H9 (cell line): Measurements from ENCODE around the gene BROX. TPM values are rescaled to one million over a fixed set of nuclear protein-coding genes. Genes with fewer than 3 reads are reported as not detected.

Experiments
- DNase-seq: peaks from one replicate; pipeline ENCODE4 v3.0.0-alpha.2; 2017
- H2AFZ ChIP-seq: one replicate; pipeline ENCODE4 v1.6.1; 2013; ENCODE audit warnings: mild to moderate bottlenecking, low read length, control low read depth, moderate library complexity
- H2AK5ac ChIP-seq: 2 replicates; pipeline ENCODE4 v1.6.1; 2013; ENCODE audit warnings: low read length, control low read depth, mixed read lengths; ENCODE audit not compliant: insufficient read length
- H2BK120ac ChIP-seq: one replicate; pipeline ENCODE4 v1.6.1; 2013; ENCODE audit warnings: low read depth, mild to moderate bottlenecking, low read length, control low read depth, inconsistent platforms; ENCODE audit not compliant: poor library complexity, severe bottlenecking
- H2BK12ac ChIP-seq: 2 replicates; pipeline ENCODE4 v1.6.1; 2013; ENCODE audit warnings: low read length, control low read depth, mixed read lengths, low read depth; ENCODE audit not compliant: insufficient read length
- H2BK15ac ChIP-seq: 2 replicates; pipeline ENCODE4 v1.6.1; 2013; ENCODE audit warnings: low read depth, low read length, control low read depth
- H2BK20ac ChIP-seq: one replicate; pipeline ENCODE4 v1.6.1; 2013; ENCODE audit warnings: low read depth, mild to moderate bottlenecking, low read length, control low read depth, inconsistent platforms; ENCODE audit not compliant: poor library complexity, severe bottlenecking
- H2BK5ac ChIP-seq: 2 replicates; pipeline ENCODE4 v1.6.1; 2013; ENCODE audit warnings: low read length, control low read depth, mixed read lengths; ENCODE audit not compliant: insufficient read length
- H3K14ac ChIP-seq: 2 replicates; pipeline ENCODE4 v1.6.1; 2013; ENCODE audit warnings: low read length, control low read depth; ENCODE audit not compliant: insufficient read depth
- H3K18ac ChIP-seq: 2 replicates; pipeline ENCODE4 v1.6.1; 2013; ENCODE audit warnings: low read depth, mild to moderate bottlenecking, mixed read lengths, low read length, control low read depth; ENCODE audit not compliant: insufficient read length
- H3K23ac ChIP-seq: 2 replicates; pipeline ENCODE4 v1.6.1; 2013; ENCODE audit warnings: low read length, control low read depth, mixed read lengths, low read depth; ENCODE audit not compliant: insufficient read length
- H3K23me2 ChIP-seq: 2 replicates; pipeline ENCODE4 v1.6.1; 2013; ENCODE audit warnings: low read depth, mild to moderate bottlenecking, mixed read lengths, low read length, control low read depth; ENCODE audit not compliant: insufficient read length, poor library complexity, severe bottlenecking
- H3K27ac ChIP-seq: 2 replicates; pipeline ENCODE4 v1.5.1; 2013; ENCODE audit warnings: low read length, control low read depth, mixed read lengths, low read depth; ENCODE audit not compliant: insufficient read length
- H3K27me3 ChIP-seq: 2 replicates; pipeline ENCODE4 v1.6.1; 2013; ENCODE audit warnings: low read length, control low read depth, inconsistent platforms; ENCODE audit not compliant: insufficient read depth
- H3K4ac ChIP-seq: 2 replicates; pipeline ENCODE4 v1.6.1; 2013; ENCODE audit warnings: low read depth, mild to moderate bottlenecking, control low read depth, inconsistent platforms, low read length, moderate library complexity
- H3K4me1 ChIP-seq: 2 replicates; pipeline ENCODE4 v1.6.1; 2013; ENCODE audit warnings: low read length, control low read depth, inconsistent platforms; ENCODE audit not compliant: insufficient read depth
- H3K4me2 ChIP-seq: 2 replicates; pipeline ENCODE4 v1.6.1; 2013; ENCODE audit warnings: low read length, control low read depth, mixed read lengths; ENCODE audit not compliant: insufficient read length, insufficient read depth
- H3K56ac ChIP-seq: 2 replicates; pipeline ENCODE4 v1.6.1; 2013; ENCODE audit warnings: low read depth, mild to moderate bottlenecking, mixed read lengths, low read length, control low read depth; ENCODE audit not compliant: insufficient read length
- H3K79me1 ChIP-seq: 2 replicates; pipeline ENCODE4 v1.6.1; 2013; ENCODE audit warnings: low read depth, mild to moderate bottlenecking, moderate library complexity, low read length, control low read depth, inconsistent platforms; ENCODE audit not compliant: insufficient read depth, poor library complexity, severe bottlenecking
- H3K79me2 ChIP-seq: 2 replicates; pipeline ENCODE4 v1.6.1; 2013; ENCODE audit warnings: low read length, control low read depth, inconsistent platforms; ENCODE audit not compliant: insufficient read depth
- H3K9ac ChIP-seq: 2 replicates; pipeline ENCODE4 v1.6.1; 2013; ENCODE audit warnings: low read length, control low read depth, mixed read lengths; ENCODE audit not compliant: insufficient read length; ENCODE audit errors: extremely low read depth
- H3K9me3 ChIP-seq: one replicate; pipeline ENCODE4 v1.6.1; 2013; ENCODE audit warnings: low read depth, low read length, inconsistent platforms; ENCODE audit not compliant: control insufficient read depth
- H3T11ph ChIP-seq: one replicate; pipeline ENCODE4 v1.6.1; 2013; ENCODE audit warnings: mild to moderate bottlenecking, low read length, control low read depth, inconsistent platforms
- H4K20me1 ChIP-seq: one replicate; pipeline ENCODE4 v1.6.1; 2013; ENCODE audit not compliant: control insufficient read depth, insufficient read length, insufficient read depth
- H4K5ac ChIP-seq: 2 replicates; pipeline ENCODE4 v1.6.1; 2013; ENCODE audit warnings: low read depth, mild to moderate bottlenecking, mixed read lengths, low read length, control low read depth; ENCODE audit not compliant: insufficient read length
- H4K8ac ChIP-seq: replicated peaks from 2 replicates; pipeline ENCODE4 v1.6.1; 2013; ENCODE audit warnings: low read length, control low read depth, mixed read lengths, low read depth; ENCODE audit not compliant: insufficient read length
- H4K91ac ChIP-seq: 2 replicates; pipeline ENCODE4 v1.6.1; 2013; ENCODE audit warnings: low read depth, mild to moderate bottlenecking, moderate library complexity, mixed read lengths, low read length, control low read depth; ENCODE audit not compliant: insufficient read length
- H3K27ac Mint-ChIP-seq, 3 experiments: 2 replicates in 2 of 3; 3 replicates in 1 of 3; pipeline ENCODE4 v1.8.0; 2020 to 2021; ENCODE audit warnings: mixed read lengths in 3 of 3, mild to moderate bottlenecking in 1 of 3, moderate library complexity in 1 of 3
- H3K27me3 Mint-ChIP-seq: 2 replicates; pipeline ENCODE4 v1.8.0; 2021; ENCODE audit warnings: low read depth, mild to moderate bottlenecking, moderate library complexity, mixed read lengths
- H3K36me3 Mint-ChIP-seq, 3 experiments: 2 replicates in 2 of 3; 3 replicates in 1 of 3; pipeline ENCODE4 v1.8.0; 2020 to 2021; ENCODE audit warnings: low read depth in 3 of 3, mixed read lengths in 3 of 3; ENCODE audit not compliant: insufficient read depth in 1 of 3
- H3K4me1 Mint-ChIP-seq, 2 experiments: 2 replicates each; pipeline ENCODE4 v1.8.0; 2020; ENCODE audit warnings: mixed read lengths in 2 of 2
- H3K4me3 Mint-ChIP-seq, 2 experiments: 2 replicates in 1 of 2; 3 replicates in 1 of 2; pipeline ENCODE4 v1.8.0; 2020 to 2021; ENCODE audit warnings: mild to moderate bottlenecking in 2 of 2, mixed read lengths in 2 of 2, moderate library complexity in 1 of 2
- H3K9me3 Mint-ChIP-seq, 2 experiments: 2 replicates in 1 of 2; 3 replicates in 1 of 2; pipeline ENCODE4 v1.8.0; 2020; ENCODE audit warnings: mild to moderate bottlenecking in 2 of 2, mixed read lengths in 2 of 2, moderate library complexity in 1 of 2
- CTCF ChIP-seq: fragments of 200-600 bp; sonication (generic); conservative IDR thresholded peaks from 3 replicates; pipeline ENCODE4 v1.8.0; 2021; ENCODE audit warnings: antibody characterized with exemption, mild to moderate bottlenecking
- WGBS: extraction: QIAGEN DNeasy Blood & Tissue Kit; methylation state at CpG from one replicate; pipeline ENCODE4 v1.1.7; 2013; ENCODE audit warnings: missing lambda C conversion rate, low lambda C conversion rate, mixed read lengths; ENCODE audit not compliant: insufficient read length; ENCODE audit errors: extremely low coverage; 5-methylcytosine and 5-hydroxymethylcytosine counted together
- total RNA-seq: library from RNA; stranded (reverse); gene quantifications from 2 replicates; pipeline ENCODE4 v1.2.1, GENCODE V29; 2021

Gene BROX
- total RNA-seq, 1 experiment from 2014 or later = 27.8 TPM

GRCh38 chr1:222772996-222773379 lies 60.6 kb downstream of the BROX start:
- Histone ChIP-seq H2AK5ac (no peak overlapping the region), H3K79me2 (no peaks in the 10 kb centered on the region), H3T11ph (no peak overlapping the region), H4K91ac (no peak overlapping the region), H3K9ac (no peak overlapping the region), H2BK5ac (no peak overlapping the region), H3K4me1 (no peaks in the 10 kb centered on the region), H2BK15ac (no peak overlapping the region), H3K27ac (no peak overlapping the region), H2BK12ac (no peak overlapping the region), H3K23ac (no peak overlapping the region), H3K9me3 (peaks cover 10% of the 10 kb centered on the region), H3K14ac (no peak overlapping the region), H3K79me1 (no peaks in the 10 kb centered on the region), H4K8ac (no peak overlapping the region), H3K56ac (no peak overlapping the region), H4K20me1 (no peaks in the 10 kb centered on the region), H2BK120ac (no peak overlapping the region), H3K4ac (no peak overlapping the region), H3K27me3 (no peaks in the 10 kb centered on the region), H3K23me2 (no peaks in the 10 kb centered on the region), H4K5ac (no peak overlapping the region), H3K4me2 (no peak overlapping the region), H3K18ac (no peak overlapping the region), H2AFZ (no peak overlapping the region), H2BK20ac (no peak overlapping the region)
- Mint-ChIP-seq H3K9me3 (peaks cover 23 to 24% of the 10 kb centered on the region in 2 experiments), H3K4me1 (no peaks in the 10 kb centered on the region), H3K27me3 (peaks cover 8% of the 10 kb centered on the region), H3K36me3 (peaks cover 8 to 27% (median 9%) of the 10 kb centered on the region in 3 experiments), H3K27ac (no peak overlapping the region), H3K4me3 (no peak overlapping the region)
- DNase-seq = no peak
- no peak for TF ChIP-seq CTCF
- no CpG with 5 or more reads among the region's 4 CpGs for whole genome bisulfite sequencing
